Small intestine (tissue), 7 donors: ENCODE data around the gene MBOAT1. TPM values are rescaled to one million over a fixed set of nuclear protein-coding genes. Genes with fewer than 3 reads are reported as not detected.

Experiments
- DNase-seq, 2 donors: peaks; one replicate each; pipeline versions ENCODE4 v3.0.0 to v3.0.0-alpha.2; 2013
- FAIRE-seq: peaks from 2 replicates; lab custom pipeline; 2012; peaks lifted over from hg19 to GRCh38; lab: Jason Lieb, UNC
- H3K27ac ChIP-seq, 3 donors: one replicate each; pipeline ENCODE4 v1.5.1; 2013; ENCODE audit warnings: low read length in 2 of 3, mild to moderate bottlenecking in 2 of 3, control low read depth in 1 of 3, inconsistent platforms in 1 of 3, low read depth in 1 of 3, moderate library complexity in 1 of 3
- H3K27me3 ChIP-seq, 3 donors: one replicate each; pipeline ENCODE4 v1.6.1; 2013; ENCODE audit warnings: low read length in 3 of 3, inconsistent platforms in 1 of 3; ENCODE audit not compliant: control insufficient read depth in 3 of 3, insufficient read depth in 3 of 3
- H3K36me3 ChIP-seq, 3 donors: one replicate each; pipeline ENCODE4 v1.6.1; 2013; ENCODE audit warnings: low read length in 3 of 3, inconsistent platforms in 1 of 3, low read depth in 1 of 3, mild to moderate bottlenecking in 1 of 3, moderate library complexity in 1 of 3; ENCODE audit not compliant: control insufficient read depth in 3 of 3, insufficient read depth in 2 of 3
- H3K4me1 ChIP-seq, 3 donors: one replicate each; pipeline ENCODE4 v1.6.1; 2013; ENCODE audit warnings: low read length in 2 of 3, inconsistent platforms in 1 of 3, low read depth in 1 of 3, mild to moderate bottlenecking in 1 of 3, moderate library complexity in 1 of 3; ENCODE audit not compliant: control insufficient read depth in 3 of 3, insufficient read depth in 2 of 3
- H3K4me3 ChIP-seq, 3 donors: one replicate each; pipeline ENCODE4 v1.5.1; 2013; ENCODE audit warnings: low read length in 3 of 3, control low read depth in 1 of 3, inconsistent platforms in 1 of 3, low read depth in 1 of 3, mild to moderate bottlenecking in 1 of 3, moderate library complexity in 1 of 3
- H3K9me3 ChIP-seq, 2 donors: one replicate each; pipeline ENCODE4 v1.6.1; 2013; ENCODE audit warnings: low read depth in 1 of 2, low read length in 1 of 2; ENCODE audit not compliant: control insufficient read depth in 2 of 2, insufficient read depth in 1 of 2
- WGBS, 3 donors: extraction: QIAGEN DNeasy Blood & Tissue Kit; methylation state at CpG; one replicate each; pipeline ENCODE4 v1.1.7; 2013; 5-methylcytosine and 5-hydroxymethylcytosine counted together
- polyA plus RNA-seq, 4 donors: library from polyadenylated mRNA; stranded (reverse) in 3 of 4; unstranded in 1 of 4; fragments of 200-250 nt in 3 of 4; fragments of 120-200 nt in 1 of 4; gene quantifications; one replicate each; pipeline versions ENCODE4 v1.2.1 to v1.2.3, GENCODE V29; 2013
- donor health status: healthy with polysubstance abuse.
- donor health status: control.
- donor health status: control.
- donor health status: Bipolar disorder and iron deficiency.
- donor health status: healthy.

MBOAT1 gene
- polyA plus RNA-seq, 4 donors = 1.1 to 31.1 (median 6.9) TPM

DNA sequence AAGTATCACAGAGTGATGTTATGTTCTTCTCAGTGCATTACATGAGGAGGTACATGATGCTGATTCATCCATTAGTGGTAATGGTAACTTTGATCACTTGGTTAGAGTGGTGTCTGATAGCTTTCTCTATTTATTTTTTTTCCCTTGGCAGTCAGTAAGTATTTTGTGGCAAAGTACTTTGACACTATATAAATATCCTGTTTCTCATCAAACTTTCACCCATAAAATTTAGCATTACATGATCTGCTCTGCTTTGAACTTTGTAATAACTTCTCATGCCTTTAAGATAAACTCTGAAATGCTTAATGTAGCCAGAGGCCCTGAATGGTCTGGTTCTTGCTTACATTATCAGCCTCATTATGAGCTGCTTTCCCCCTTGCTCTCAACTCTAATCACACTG is 127.9 kb downstream of the MBOAT1 start:
- Histone ChIP-seq H3K27me3 (no peaks in the 10 kb centered on the region), H3K27ac (no peak overlapping the region), H3K9me3 (peaks cover 0 to 5% of the 10 kb centered on the region in 2 donors), H3K36me3 (no peaks in the 10 kb centered on the region), H3K4me3 (no peak overlapping the region), H3K4me1 (no peaks in the 10 kb centered on the region)
- FAIRE-seq (no peak), DNase-seq (no peak)

DNA sequence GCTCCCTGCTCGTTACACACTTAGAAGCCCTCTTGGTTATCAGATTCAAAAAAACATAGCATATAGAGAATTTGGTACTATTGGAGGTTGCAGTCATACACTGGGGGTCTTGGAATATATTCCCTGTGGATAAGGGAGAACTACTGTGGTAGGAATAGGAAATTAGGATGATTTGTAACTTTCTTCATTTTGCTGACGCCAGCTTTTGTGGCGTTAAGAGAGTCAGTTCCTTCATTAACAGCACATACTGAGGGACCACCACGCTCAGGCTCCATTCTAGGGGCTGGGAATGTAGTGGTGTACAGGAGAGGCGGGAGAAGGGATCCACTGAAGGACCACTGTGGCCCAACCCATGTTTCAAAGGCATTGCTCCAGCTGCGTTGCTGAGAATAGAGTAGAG is 140.3 kb downstream of the MBOAT1 start:
- Histone ChIP-seq H3K27me3 (no peaks in the 10 kb centered on the region), H3K27ac (no peak overlapping the region), H3K9me3 (peaks cover 0 to 14% of the 10 kb centered on the region in 2 donors), H3K36me3 (no peaks in the 10 kb centered on the region), H3K4me3 (no peak overlapping the region), H3K4me1 (no peaks in the 10 kb centered on the region)
- FAIRE-seq (no peak), DNase-seq (no peak)
- 86 to 94% (median 93%) methylated on average over 6 of the region's 6 CpGs for WGBS, 3 donors

DNA sequence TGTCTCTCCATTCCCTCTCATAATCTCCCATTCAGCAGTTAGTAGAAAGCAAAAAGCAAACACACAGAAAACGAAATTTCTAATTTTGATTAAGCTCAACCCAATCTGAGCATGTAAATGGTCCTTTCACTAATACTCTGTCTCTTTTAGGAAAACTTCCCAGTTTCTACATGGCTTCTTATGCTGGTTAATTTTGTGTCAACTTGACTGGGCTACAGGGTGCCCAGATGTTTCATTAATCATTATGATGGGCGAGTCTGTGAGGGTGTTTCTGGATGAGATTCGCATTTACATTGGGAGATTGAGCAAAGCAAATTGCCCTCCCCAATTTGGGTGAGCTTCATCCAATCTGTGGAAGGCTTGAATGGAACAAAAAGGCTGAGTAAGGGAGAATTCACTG is 142.2 kb downstream of the MBOAT1 start:
- H3K27ac ChIP-seq = no peak overlapping the region
- H3K9me3 ChIP-seq = peaks cover 0 to 11% of the 10 kb centered on the region in 2 donors
- 81 to 85% (median 84%) methylated on average over 3 of the region's 3 CpGs for WGBS, 3 donors
- no peaks in the 10 kb centered on the region for H3K4me1 ChIP-seq
- no peak overlapping the region for H3K4me3 ChIP-seq
- H3K27me3 ChIP-seq = no peaks in the 10 kb centered on the region
- FAIRE-seq = no peak
- H3K36me3 ChIP-seq = no peaks in the 10 kb centered on the region
- no peak for DNase-seq

DNA sequence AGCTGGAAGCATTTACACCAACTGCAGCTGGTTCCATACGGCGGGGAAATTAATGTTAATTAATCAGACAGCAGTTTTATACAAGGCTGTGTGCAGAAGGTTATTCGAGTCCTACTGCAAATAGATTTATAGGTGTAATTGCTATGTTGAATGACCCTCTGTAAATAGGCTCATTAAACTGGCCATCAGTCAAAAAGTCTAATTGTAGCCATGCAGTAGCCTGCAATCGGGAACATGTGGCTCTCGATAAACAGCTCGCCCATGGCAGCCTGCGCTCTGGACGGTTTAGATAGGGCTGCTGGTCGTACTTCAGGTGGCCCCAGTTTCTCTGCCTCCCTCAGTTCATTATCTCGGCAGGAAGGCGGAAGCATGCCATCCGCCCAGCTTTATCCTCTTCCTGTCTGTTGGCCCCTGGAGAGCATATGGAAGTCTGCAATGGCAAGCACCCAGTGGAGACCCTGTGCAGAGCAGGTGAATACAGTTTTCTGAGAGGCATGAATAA is 143.2 kb downstream of the MBOAT1 start:
- WGBS, 3 donors = 70 to 90% (median 79%) methylated on average over 12 of the region's 12 CpGs
- no peaks in the 10 kb centered on the region for H3K36me3 ChIP-seq
- no peaks in the 10 kb centered on the region for H3K27me3 ChIP-seq
- FAIRE-seq = no peak
- H3K27ac ChIP-seq = no peak overlapping the region
- peaks cover 0 to 8% of the 10 kb centered on the region in 2 donors for H3K9me3 ChIP-seq
- H3K4me1 ChIP-seq = no peaks in the 10 kb centered on the region
- DNase-seq = no peak
- no peak overlapping the region for H3K4me3 ChIP-seq

DNA sequence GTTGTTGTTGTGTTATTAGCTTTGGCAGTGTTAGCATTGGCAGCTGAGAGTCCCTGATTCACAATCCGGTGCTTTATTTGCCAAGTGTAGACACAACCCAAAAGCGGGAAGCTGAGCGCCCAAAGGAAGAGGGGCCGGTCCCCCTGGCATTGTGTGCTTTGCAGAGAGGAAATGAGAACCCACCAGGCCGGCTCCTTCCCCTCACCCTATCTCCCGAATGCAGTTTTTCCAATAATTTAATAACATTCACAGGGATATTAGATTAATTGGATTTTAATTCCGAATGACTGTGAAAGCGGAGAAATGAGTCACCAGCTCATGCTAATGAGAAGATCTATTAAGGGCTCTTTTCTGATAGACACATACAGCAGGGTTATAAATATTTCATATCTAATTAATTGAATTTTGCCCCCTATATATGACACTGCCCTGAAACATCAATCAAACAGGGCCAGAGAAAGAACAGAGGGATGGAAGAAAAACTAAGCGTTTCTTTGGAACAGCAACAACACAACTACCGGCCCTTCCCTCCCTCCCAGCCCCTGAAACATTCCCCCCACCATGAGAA is 143.8 kb downstream of the MBOAT1 start:
- Histone ChIP-seq H3K4me1 (no peaks in the 10 kb centered on the region), H3K9me3 (peaks cover 0 to 8% of the 10 kb centered on the region in 2 donors), H3K27ac (no peak overlapping the region), H3K27me3 (no peaks in the 10 kb centered on the region), H3K4me3 (no peak overlapping the region), H3K36me3 (no peaks in the 10 kb centered on the region)
- WGBS, 3 donors = 72 to 88% (median 75%) methylated on average over 10 of the region's 10 CpGs
- FAIRE-seq (no peak), DNase-seq (no peak)

- no peak for FAIRE-seq
- Histone ChIP-seq H3K9me3 (no peaks in the 10 kb centered on the region), H3K4me3 (no peak overlapping the region), H3K4me1 (no peaks in the 10 kb centered on the region), H3K27me3 (no peaks in the 10 kb centered on the region), H3K27ac (no peak overlapping the region), H3K36me3 (no peaks in the 10 kb centered on the region)
- WGBS, 3 donors = 71 to 76% (median 72%) methylated on average over 5 of the region's 5 CpGs
- DNase-seq = no peak
Observed at GRCh38 chr6:20061952-20062351, 150.3 kb downstream of the MBOAT1 start.

DNA sequence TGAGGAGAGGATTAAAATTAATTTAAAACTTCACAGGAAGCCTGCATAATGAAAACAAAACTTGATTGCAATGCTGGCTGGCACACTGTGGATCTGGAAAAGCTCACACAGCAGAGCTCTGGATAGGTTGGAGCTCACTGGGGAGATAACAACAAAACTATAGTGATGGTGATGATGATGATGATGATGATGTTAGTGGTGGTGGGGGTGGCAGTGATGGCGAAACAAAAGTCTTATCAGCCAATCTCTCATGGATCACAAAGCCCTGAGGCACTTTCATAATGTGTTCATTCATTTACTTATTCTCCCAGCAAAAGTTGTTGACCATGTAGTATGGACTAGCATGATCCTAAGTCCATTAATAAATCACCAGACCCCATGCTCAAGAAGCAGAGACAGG is 152.0 kb downstream of the MBOAT1 start:
- Histone ChIP-seq H3K9me3 (no peaks in the 10 kb centered on the region), H3K36me3 (no peaks in the 10 kb centered on the region), H3K27ac (no peak overlapping the region), H3K27me3 (no peaks in the 10 kb centered on the region), H3K4me3 (no peak overlapping the region), H3K4me1 (no peaks in the 10 kb centered on the region)
- DNase-seq = no peak
- WGBS, 3 donors = 90 to 100% (median 95%) methylated on average over 1 of the region's 1 CpG
- no peak for FAIRE-seq

GRCh38 chr6:20058912-20059311 is 153.4 kb downstream of the MBOAT1 start:
- Histone ChIP-seq H3K4me1 (no peaks in the 10 kb centered on the region), H3K9me3 (no peaks in the 10 kb centered on the region), H3K36me3 (no peaks in the 10 kb centered on the region), H3K4me3 (no peak overlapping the region), H3K27me3 (no peaks in the 10 kb centered on the region), H3K27ac (no peak overlapping the region)
- 63 to 74% (median 65%) methylated on average over 3 of the region's 3 CpGs for WGBS, 3 donors
- FAIRE-seq (no peak), DNase-seq (no peak)
